Fibroblast of skin of right biceps (primary cell): ENCODE results near the gene DPP10.

Source experiments
- DNase-seq: peaks from one replicate; pipeline ENCODE4 v3.0.0-alpha.2; 2013

Gene DPP10

GRCh38 chr2:115163572-115163971 lies 721.1 kb downstream of the DPP10 start:
- DNase-seq = no peak

- DNase-seq = peak; percentile 15
Observed at GRCh38 chr2:115165529-115166109, 723.2 kb downstream of the DPP10 start.

GRCh38 chr2:115168457-115168856 lies 726.0 kb downstream of the DPP10 start:
- no peak for DNase-seq

GRCh38 chr2:115169814-115170213 lies 727.4 kb downstream of the DPP10 start:
- no peak for DNase-seq

GRCh38 chr2:115171751-115172150 lies 729.3 kb downstream of the DPP10 start:
- no peak for DNase-seq

GRCh38 chr2:115174651-115175050 lies 732.2 kb downstream of the DPP10 start:
- no peak for DNase-seq

- no peak for DNase-seq
Observed at GRCh38 chr2:115183144-115183543, 740.7 kb downstream of the DPP10 start.

- DNase-seq = no peak
Observed at GRCh38 chr2:115190459-115190858, 748.0 kb downstream of the DPP10 start.

- no peak for DNase-seq
Observed at GRCh38 chr2:115194623-115195022, 752.2 kb downstream of the DPP10 start.

GRCh38 chr2:115196587-115196986 lies 754.1 kb downstream of the DPP10 start:
- no peak for DNase-seq

GRCh38 chr2:115199966-115200365 lies 757.5 kb downstream of the DPP10 start:
- DNase-seq = no peak

- DNase-seq = no peak
Observed at GRCh38 chr2:115201386-115201785, 758.9 kb downstream of the DPP10 start.

GRCh38 chr2:115208493-115209164 lies 766.2 kb downstream of the DPP10 start:
- DNase-seq = no peak

GRCh38 chr2:115214050-115214449 lies 771.6 kb downstream of the DPP10 start:
- DNase-seq = no peak

- no peak for DNase-seq
Observed at GRCh38 chr2:115219296-115219695, 776.9 kb downstream of the DPP10 start.

GRCh38 chr2:115234186-115234585 lies 791.7 kb downstream of the DPP10 start:
- DNase-seq = no peak

- DNase-seq = no peak
Observed at GRCh38 chr2:115234737-115235136, 792.3 kb downstream of the DPP10 start.

- DNase-seq = no peak
Observed at GRCh38 chr2:115248066-115248465, 805.6 kb downstream of the DPP10 start.

GRCh38 chr2:115277366-115277765 lies 834.9 kb downstream of the DPP10 start:
- DNase-seq = no peak

GRCh38 chr2:115285416-115285815 lies 843.0 kb downstream of the DPP10 start:
- DNase-seq = no peak

- no peak for DNase-seq
Observed at GRCh38 chr2:115290478-115290877, 848.0 kb downstream of the DPP10 start.

GRCh38 chr2:115292742-115293141 lies 850.3 kb downstream of the DPP10 start:
- no peak for DNase-seq

- DNase-seq = no peak
Observed at GRCh38 chr2:115294999-115295398, 852.6 kb downstream of the DPP10 start.

GRCh38 chr2:115297056-115297455 lies 854.6 kb downstream of the DPP10 start:
- no peak for DNase-seq

- DNase-seq = no peak
Observed at GRCh38 chr2:115299199-115299598, 856.8 kb downstream of the DPP10 start.
